CD4-positive, alpha-beta T cell treated with Interleukin-10 for 1 hour (primary cell): ENCODE data around the gene ZNF614.
"Not testable (repeated sequence)": the region's sequence is repeated elsewhere in the genome, so short reads cannot be mapped to it uniquely, and the experiment has no call there.

Source experiments
- DNase-seq: peaks from one replicate; pipeline ENCODE4 v3.0.0-alpha.2; 2020

The ZNF614 gene

GRCh38 chr19:52028027-52028779 is at the start of gene ZNF614:
Gene ZNF614, minus strand, starts transcription at chr19:52028379. Its CDS starts 2,634 bp downstream, at chr19:52025745.
- DNase-seq, result peak; percentile 86

GRCh38 chr19:52070496-52070895 is 42.3 kb upstream of the ZNF614 start:
- no peak for DNase-seq

- DNase-seq, result no peak
These were observed 41.5 kb upstream of the ZNF614 start for GRCh38 chr19:52069653-52070052.

- DNase-seq, result no peak
These were observed 38.2 kb upstream of the ZNF614 start for GRCh38 chr19:52066258-52066863.

GRCh38 chr19:52065399-52065798 is 37.2 kb upstream of the ZNF614 start:
- DNase-seq, result no peak

- DNase-seq, result not testable (repeated sequence)
These were observed 28.3 kb upstream of the ZNF614 start for GRCh38 chr19:52056480-52056879.

- not testable (repeated sequence) for DNase-seq
These were observed 23.6 kb upstream of the ZNF614 start for GRCh38 chr19:52051736-52052135.

GRCh38 chr19:52048555-52049501 is 20.6 kb upstream of the ZNF614 start, which contains the start of gene ZNF432:
Gene ZNF432, minus strand, starts transcription at chr19:52048838. Its CDS starts 1,970 bp downstream, at chr19:52046868.
- DNase-seq, result peak; percentile 87

- DNase-seq, result no peak
These were observed 11.0 kb upstream of the ZNF614 start for GRCh38 chr19:52039169-52039568.

- DNase-seq, result no peak
These were observed 6.0 kb upstream of the ZNF614 start for GRCh38 chr19:52034051-52034728.

- no peak for DNase-seq
These were observed 573 bp upstream of the ZNF614 start for GRCh38 chr19:52028780-52029123.

- not testable (repeated sequence) for DNase-seq
These were observed 1.8 kb downstream of the ZNF614 start for GRCh38 chr19:52026255-52026990.

GRCh38 chr19:52024478-52024877 is 3.7 kb downstream of the ZNF614 start:
- DNase-seq, result not testable (repeated sequence)

- DNase-seq, result no peak
These were observed 6.0 kb downstream of the ZNF614 start for GRCh38 chr19:52022193-52022592.

GRCh38 chr19:52020506-52020905 is 7.7 kb downstream of the ZNF614 start:
- no peak for DNase-seq

- no peak for DNase-seq
These were observed 17.5 kb downstream of the ZNF614 start for GRCh38 chr19:52010674-52011073.

- peak; percentile 89 for DNase-seq
These were observed 20.2 kb downstream of the ZNF614 start, which contains the start of gene ZNF615 for GRCh38 chr19:52007806-52008557. Gene ZNF615, minus strand, starts transcription at chr19:52008211. Its CDS starts 4,500 bp downstream, at chr19:52003711.

- no peak for DNase-seq
These were observed 20.8 kb downstream of the ZNF614 start for GRCh38 chr19:52007451-52007805.

- DNase-seq, result no peak
These were observed 34.0 kb downstream of the ZNF614 start for GRCh38 chr19:51994048-51994644.

GRCh38 chr19:51993422-51993821 is 34.8 kb downstream of the ZNF614 start:
- no peak for DNase-seq
